ENCODE results near the gene MBTPS2.
A peak's percentile ranks its signal among the peaks of the same experiment; 100 is the strongest.
"Not testable (repeated sequence)": the region's sequence is repeated elsewhere in the genome, so short reads cannot be mapped to it uniquely, and the experiment has no call there.

Gene MBTPS2

GRCh38 chrX:21865436-21865835 is 26.0 kb downstream of the MBTPS2 start:
- Mint-ChIP-seq H3K27me3 (ENCODE audit: low read depth) (no peaks in the 10 kb centered on the region), H3K9me3 (no peaks in the 10 kb centered on the region), H3K4me3 (no peak overlapping the region), H3K36me3 (ENCODE audit: low read depth) (peaks cover 4% of the 10 kb centered on the region), H3K27ac (no peak overlapping the region), H3K4me1 (no peaks in the 10 kb centered on the region)
- no peak for TF ChIP-seq CTCF (IDR thresholded peaks at IDR 0.05; ENCODE audit: unreplicated experiment in 3 of 3)

- H3K9me3 Mint-ChIP-seq: no peaks in the 10 kb centered on the region
- TF ChIP-seq CTCF (IDR thresholded peaks at IDR 0.05; ENCODE audit: unreplicated experiment in 3 of 3): no peak
- H3K4me1 Mint-ChIP-seq: peaks cover 8% of the 10 kb centered on the region
- H3K27ac Mint-ChIP-seq: no peak overlapping the region
- no peaks in the 10 kb centered on the region for H3K27me3 Mint-ChIP-seq (ENCODE audit: low read depth)
- H3K36me3 Mint-ChIP-seq (ENCODE audit: low read depth): peaks cover 4% of the 10 kb centered on the region
- H3K4me3 Mint-ChIP-seq: no peak overlapping the region
Observed at GRCh38 chrX:21870494-21870893, 31.1 kb downstream of the MBTPS2 start.

- Mint-ChIP-seq H3K4me1 (peaks cover 8% of the 10 kb centered on the region), H3K27ac (peak overlapping the region in 2 of 3 experiments; percentile 15 to 19), H3K9me3 (no peaks in the 10 kb centered on the region), H3K4me3 (no peak overlapping the region), H3K36me3 (ENCODE audit: low read depth) (no peaks in the 10 kb centered on the region), H3K27me3 (ENCODE audit: low read depth) (no peaks in the 10 kb centered on the region)
- TF ChIP-seq CTCF (IDR thresholded peaks at IDR 0.05; ENCODE audit: unreplicated experiment in 3 of 3): no peak
Observed at GRCh38 chrX:21873063-21873775, 33.8 kb downstream of the MBTPS2 start.

- H3K4me3 Mint-ChIP-seq; H3K27me3 Mint-ChIP-seq (ENCODE audit: low read depth); H3K4me1 Mint-ChIP-seq; H3K27ac Mint-ChIP-seq; H3K9me3 Mint-ChIP-seq; H3K36me3 Mint-ChIP-seq (ENCODE audit: low read depth): not testable (repeated sequence)
Observed at GRCh38 chrX:21874182-21874581, 34.8 kb downstream of the MBTPS2 start.

GRCh38 chrX:21875013-21875412 is 35.6 kb downstream of the MBTPS2 start:
- Mint-ChIP-seq H3K4me3 (no peak overlapping the region), H3K27me3 (ENCODE audit: low read depth) (no peaks in the 10 kb centered on the region), H3K36me3 (ENCODE audit: low read depth) (peaks cover 11% of the 10 kb centered on the region), H3K9me3 (no peaks in the 10 kb centered on the region), H3K27ac (no peak overlapping the region), H3K4me1 (peaks cover 8% of the 10 kb centered on the region)
- TF ChIP-seq CTCF (IDR thresholded peaks at IDR 0.05; ENCODE audit: unreplicated experiment in 3 of 3): no peak

GRCh38 chrX:21881881-21882574 is 42.6 kb downstream of the MBTPS2 start:
- no peak for TF ChIP-seq CTCF (IDR thresholded peaks at IDR 0.05; ENCODE audit: unreplicated experiment in 3 of 3)
- Mint-ChIP-seq H3K36me3 (ENCODE audit: low read depth) (peaks cover 28% of the 10 kb centered on the region), H3K27ac (no peak overlapping the region), H3K9me3 (no peaks in the 10 kb centered on the region), H3K27me3 (ENCODE audit: low read depth) (no peaks in the 10 kb centered on the region), H3K4me1 (peaks cover 15% of the 10 kb centered on the region), H3K4me3 (no peak overlapping the region)

Measured in nephron (organoid).